K562 (cell line): ENCODE data around the gene KATNAL1. TPM values are rescaled to one million over a fixed set of nuclear protein-coding genes. Genes with fewer than 3 reads are reported as not detected.

Experiments used
- ATAC-seq: fragments of 200-7000 bp; cut with Tn5 transposase; 3 replicates; pipeline ENCODE4 v1.9.1; 2020; ENCODE audit warnings: moderate library complexity
- BruUV-seq: library from RNA; stranded (reverse); fragments of 400-500 nt; replicated peaks from 2 replicates; lab custom pipeline; 2021; lab: Mats Ljungman, UMichigan
- CTCF ChIA-PET: fragments of 300-600 bp; formaldehyde crosslinking; extraction: SDS; loops from one replicate; lab custom pipeline; 2021; ENCODE audit warnings: low intra/inter-chr PET ratio; lab: Yijun Ruan, JAX
- POLR2A ChIA-PET: fragments of 300-600, 350-650 bp; sonication (Branson Sonifier 250); formaldehyde crosslinking; extraction: SDS; loops from one replicate; lab custom pipeline; 2021; ENCODE audit warnings: antibody characterized with exemption, inconsistent platforms; lab: Yijun Ruan, JAX
- DNase-seq, 4 experiments: peaks; one replicate each; pipeline versions ENCODE4 v3.0.0 to v3.0.0-alpha.2; 2011 to 2018; ENCODE audit warnings: low spot score in 3 of 4, mixed read lengths in 3 of 4; ENCODE audit errors: extremely low read depth in 1 of 4
- FAIRE-seq: peaks from 2 replicates; lab custom pipeline; 2011; peaks lifted over from hg19 to GRCh38; lab: Jason Lieb, UNC
- H2AFZ ChIP-seq: 2 replicates; pipeline ENCODE4 v1.6.0; 2011; ENCODE audit warnings: low read depth, low read length, control low read depth, inconsistent platforms
- H3K27ac ChIP-seq: fragments of 200-600 bp; 3 replicates; pipeline ENCODE4 v1.8.0; 2011; ENCODE audit warnings: low read depth, mild to moderate bottlenecking, control low read depth, inconsistent platforms, low read length, moderate library complexity, mixed read lengths; ENCODE audit errors: extremely low read depth
- H3K27me3 ChIP-seq, 2 experiments: fragments of 300-600 bp in 1 of 2; 2 replicates in 1 of 2; 3 replicates in 1 of 2; pipeline versions ENCODE4 v1.6.0 to v1.8.0; 2011; ENCODE audit warnings: inconsistent platforms in 2 of 2, low read length in 2 of 2, mild to moderate bottlenecking in 1 of 2, mixed read lengths in 1 of 2, moderate library complexity in 1 of 2; ENCODE audit not compliant: control insufficient read depth in 2 of 2, insufficient read depth in 2 of 2
- H3K36me3 ChIP-seq: fragments of 300-600 bp; 3 replicates; pipeline ENCODE4 v1.8.0; 2011; ENCODE audit warnings: mild to moderate bottlenecking, low read length, inconsistent platforms; ENCODE audit not compliant: control insufficient read depth, insufficient read depth
- H3K4me1 ChIP-seq, 2 experiments: fragments of 200-600 bp in 1 of 2; replicated peaks in 1 of 2; 2 replicates in 1 of 2; 3 replicates in 1 of 2; pipeline versions ENCODE4 v1.5.1 to v1.8.0; 2011; ENCODE audit warnings: inconsistent platforms in 2 of 2, low read length in 2 of 2, mild to moderate bottlenecking in 1 of 2, mixed read lengths in 1 of 2, moderate library complexity in 1 of 2; ENCODE audit not compliant: control insufficient read depth in 2 of 2, insufficient read depth in 2 of 2
- H3K4me2 ChIP-seq: 2 replicates; pipeline ENCODE4 v1.6.1; 2011; ENCODE audit warnings: low read length, control low read depth, inconsistent platforms, mixed read lengths; ENCODE audit not compliant: insufficient read depth
- H3K4me3 ChIP-seq: fragments of 200-600 bp; sonication (generic), shearing (Covaris generic); 2 replicates; pipeline ENCODE4 v1.5.1; 2016; ENCODE audit warnings: control low read depth, inconsistent platforms
- H3K79me2 ChIP-seq: fragments of 200-600 bp; 3 replicates; pipeline ENCODE4 v1.8.0; 2011; ENCODE audit warnings: low read length, inconsistent platforms; ENCODE audit not compliant: control insufficient read depth, insufficient read depth
- H3K9ac ChIP-seq, 2 experiments: 2 replicates each; pipeline versions ENCODE4 v1.6.0 to v1.6.1; 2011; ENCODE audit warnings: low read depth in 2 of 2, low read length in 2 of 2, control low read depth in 1 of 2, inconsistent platforms in 1 of 2, mild to moderate bottlenecking in 1 of 2, mixed read lengths in 1 of 2; ENCODE audit not compliant: insufficient read depth in 1 of 2
- H3K9me1 ChIP-seq: one replicate; pipeline ENCODE4 v1.6.0; 2011; ENCODE audit warnings: inconsistent platforms, mild to moderate bottlenecking, low read length, moderate library complexity; ENCODE audit not compliant: control insufficient read depth, insufficient read depth
- H3K9me3 ChIP-seq: replicated peaks from 2 replicates; pipeline ENCODE4 v1.5.1; 2011; ENCODE audit warnings: low read depth, low read length, inconsistent platforms; ENCODE audit not compliant: control insufficient read depth, insufficient read depth
- H4K20me1 ChIP-seq: replicated peaks from 2 replicates; pipeline ENCODE4 v1.6.1; 2011; ENCODE audit warnings: low read length, inconsistent platforms, mixed read lengths; ENCODE audit not compliant: control insufficient read depth, insufficient read depth
- CEBPG ChIP-seq, 3 experiments: fragments of 200-800 bp in 1 of 3; sonication (Bioruptor generic) in 1 of 3; sonication (generic) in 1 of 3; formaldehyde crosslinking in 1 of 3; IDR thresholded peaks in 2 of 3; conservative IDR thresholded peaks in 1 of 3; 2 replicates each; pipeline versions ENCODE4 v1.6.1 to v1.8.0; 2016 to 2022; ENCODE audit warnings: missing compliant biosample characterization in 2 of 3, missing genetic modification characterization in 2 of 3, mild to moderate bottlenecking in 1 of 3, missing genetic modification reagents in 1 of 3
- GTF2B ChIP-seq: IDR thresholded peaks from 2 replicates; pipeline ENCODE4 v1.6.1; 2011; ENCODE audit not compliant: insufficient read length; ENCODE audit errors: extremely low read depth
- ILF3 ChIP-seq: fragments of 450-650 bp; IDR thresholded peaks from 2 replicates; pipeline ENCODE4 v1.6.1; 2018; ENCODE audit warnings: antibody characterized with exemption, mild to moderate bottlenecking, moderate library complexity, borderline replicate concordance
- NFIC ChIP-seq: fragments of 450-650 bp; IDR thresholded peaks from 2 replicates; pipeline ENCODE4 v1.6.1; 2017; ENCODE audit warnings: mild to moderate bottlenecking, inconsistent platforms
- SNIP1 ChIP-seq: fragments of 450-650 bp; IDR thresholded peaks from 2 replicates; pipeline ENCODE4 v1.7.1; 2017; ENCODE audit warnings: low read depth, mild to moderate bottlenecking
- WGBS: fragments of 100-300 bp; shearing (Covaris generic); methylation state at CpG from one replicate; pipeline ENCODE4 v1.1.6; 2016; ENCODE audit warnings: low coverage, mixed read lengths; ENCODE audit not compliant: insufficient coverage; ENCODE audit errors: missing lambda C conversion rate; 5-methylcytosine and 5-hydroxymethylcytosine counted together
- in situ Hi-C: fragments of 300-500 bp; cut with MboI; formaldehyde crosslinking; loops from 4 replicates; pipeline ENCODE4 v1.15.0; 2018; ENCODE audit warnings: inconsistent platforms, mixed read lengths
- intact Hi-C: fragments of 100-400 bp; cut with micrococcal nuclease; formaldehyde crosslinking; loops from 2 replicates; pipeline ENCODE4 v1.14.2; 2022
- polyA plus RNA-seq, 8 experiments: library from polyadenylated mRNA; depleted of rRNA in 4 of 8; stranded (reverse) in 5 of 8; unstranded in 3 of 8; fragments of >200 nt; fragmentation: Nextera tagmentation in 2 of 8; fragmentation: Illumina TruSeq in 1 of 8; extraction: Ambion mirVana in 2 of 8; extraction: Trizol in 1 of 8; gene quantifications; 2 replicates each; pipeline versions ENCODE4 v1.2.1 to v1.2.3, GENCODE V29; 2011 to 2014; ENCODE audit warnings: inconsistent platforms in 1 of 8, missing spikeins in 1 of 8
- total RNA-seq, 7 experiments: library from RNA; depleted of rRNA in 6 of 7; stranded (reverse); fragments of >200 nt in 6 of 7; fragmentation: Illumina TruSeq in 2 of 7; extraction: Trizol in 2 of 7; gene quantifications; 2 replicates each; pipeline versions ENCODE4 v1.2.1 to v1.2.3, GENCODE V29; 2011 to 2021; ENCODE audit warnings: low replicate concordance in 1 of 7

KATNAL1 gene
- total and polyA plus RNA-seq, 9 of the 15 experiments (the other 6 are each of a cell fraction or from before 2014, with no cell fraction given) = 2.5 to 8.2 (median 5.5) TPM

GRCh38 chr13:30235216-30235615 is 72.1 kb downstream of the KATNAL1 start:
- ATAC-seq (no peak), DNase-seq (no peak), FAIRE-seq (no peak)
- no peaks in the 10 kb centered on the region for H3K9me1 ChIP-seq
- H3K9me3 ChIP-seq = no peaks in the 10 kb centered on the region
- in situ Hi-C loops = no loop called here
- no TSS peak for BruUV-seq
- no peak overlapping the region for H2AFZ ChIP-seq
- H3K4me3 ChIP-seq = no peak overlapping the region
- H3K4me2 ChIP-seq = no peak overlapping the region
- intact Hi-C loops = no loop called here
- no peaks in the 10 kb centered on the region for H4K20me1 ChIP-seq
- TF ChIP-seq NFIC (0 out of 2 replicates have a peak, but pooled peaks have one; percentile 34), GTF2B (no peak), SNIP1 (no peak), CEBPG (CRISPR knock-in tag; IDR thresholded peaks at IDR 0.05) (no peak), CEBPG (tag; conservative IDR thresholded peaks at IDR 0.05 in 1 of 2, IDR thresholded peaks at IDR 0.05 in 1 of 2) (no peak), ILF3 (no peak)
- POLR2A ChIA-PET = no interaction called here
- H3K27ac ChIP-seq = no peak overlapping the region; the same call in 2 of the 3 replicates
- H3K27me3 ChIP-seq = no peaks in the 10 kb centered on the region
- H3K36me3 ChIP-seq = peaks cover 9% of the 10 kb centered on the region; the same call in 2 of the 3 replicates
- no peaks in the 10 kb centered on the region; a peak in 2 of 5 replicates for H3K4me1 ChIP-seq
- CTCF ChIA-PET = no interaction called here
- no peaks in the 10 kb centered on the region for H3K79me2 ChIP-seq
- WGBS = 80% methylated on average over 1 of the region's 1 CpG
- H3K9ac ChIP-seq = no peak overlapping the region
